ENCODE data around the gene ECE1. TPM values are rescaled to one million over a fixed set of nuclear protein-coding genes. Genes with fewer than 3 reads are reported as not detected.

Gene ECE1
- total RNA-seq, 1 experiment from 2014 or later, result 192 TPM

DNA sequence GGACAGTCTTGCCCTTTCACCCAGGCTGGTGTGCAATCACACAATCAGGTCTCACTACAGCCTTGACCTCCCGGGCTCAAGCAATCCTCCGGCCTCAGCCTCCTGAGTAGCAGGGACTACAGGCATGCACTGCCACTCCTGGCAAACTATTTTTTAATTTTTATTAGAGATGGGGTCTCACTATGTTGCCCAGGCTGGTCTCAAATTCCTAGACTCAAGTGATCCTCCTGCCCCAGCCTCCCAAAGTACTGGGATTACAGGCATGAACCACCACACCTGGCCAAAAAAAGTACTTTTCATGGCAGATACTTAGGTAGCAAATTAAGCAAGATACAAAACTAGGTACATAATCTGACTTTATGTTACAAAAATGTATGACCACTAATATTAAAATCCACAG lies 121.8 kb downstream of the ECE1 start:
- in situ Hi-C loops (cut with HindIII; ENCODE audit: low pct_unique_long_range_greater_than_20kb, low sequenced_read_pairs), result no loop called here
- no peaks in the 10 kb centered on the region for H3K27me3 ChIP-seq (ENCODE audit: control insufficient read depth, insufficient read depth, low read length)

More for the DNA sequence above, 121.8 kb downstream of the ECE1 start:
- Histone ChIP-seq H3K4me3 (ENCODE audit: low read depth in 2 of 2, low read length in 2 of 2) (no peak overlapping the region), H3K27ac (ENCODE audit: low read length) (no peak overlapping the region), H3K4me1 (ENCODE audit: control insufficient read depth, insufficient read depth, low read length) (peaks cover 7% of the 10 kb centered on the region; the same call in 1 of the 2 replicates), H3K9me3 (ENCODE audit: control insufficient read depth, insufficient read depth, low read depth, low read length) (no peaks in the 10 kb centered on the region), H3K36me3 (ENCODE audit: control insufficient read depth, insufficient read depth, low read length) (no peaks in the 10 kb centered on the region; the same call in 1 of the 2 replicates)
- TF ChIP-seq, protein P1, sequence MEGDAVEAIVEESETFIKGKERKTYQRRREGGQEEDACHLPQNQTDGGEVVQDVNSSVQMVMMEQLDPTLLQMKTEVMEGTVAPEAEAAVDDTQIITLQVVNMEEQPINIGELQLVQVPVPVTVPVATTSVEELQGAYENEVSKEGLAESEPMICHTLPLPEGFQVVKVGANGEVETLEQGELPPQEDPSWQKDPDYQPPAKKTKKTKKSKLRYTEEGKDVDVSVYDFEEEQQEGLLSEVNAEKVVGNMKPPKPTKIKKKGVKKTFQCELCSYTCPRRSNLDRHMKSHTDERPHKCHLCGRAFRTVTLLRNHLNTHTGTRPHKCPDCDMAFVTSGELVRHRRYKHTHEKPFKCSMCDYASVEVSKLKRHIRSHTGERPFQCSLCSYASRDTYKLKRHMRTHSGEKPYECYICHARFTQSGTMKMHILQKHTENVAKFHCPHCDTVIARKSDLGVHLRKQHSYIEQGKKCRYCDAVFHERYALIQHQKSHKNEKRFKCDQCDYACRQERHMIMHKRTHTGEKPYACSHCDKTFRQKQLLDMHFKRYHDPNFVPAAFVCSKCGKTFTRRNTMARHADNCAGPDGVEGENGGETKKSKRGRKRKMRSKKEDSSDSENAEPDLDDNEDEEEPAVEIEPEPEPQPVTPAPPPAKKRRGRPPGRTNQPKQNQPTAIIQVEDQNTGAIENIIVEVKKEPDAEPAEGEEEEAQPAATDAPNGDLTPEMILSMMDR (IDR thresholded peaks at IDR 0.05), result no peak
- TF ChIP-seq SIN3A (IDR thresholded peaks at IDR 0.05; ENCODE audit: borderline replicate concordance, insufficient read depth, low read depth, low read length), result no peak
- TF ChIP-seq TCF7L2 (IDR thresholded peaks at IDR 0.05; ENCODE audit: low read depth, low read length), result no peak
- no peak for TF ChIP-seq POLR2AphosphoS5 (IDR thresholded peaks at IDR 0.05; ENCODE audit: low read depth, low read length)
- TF ChIP-seq, protein P2, sequence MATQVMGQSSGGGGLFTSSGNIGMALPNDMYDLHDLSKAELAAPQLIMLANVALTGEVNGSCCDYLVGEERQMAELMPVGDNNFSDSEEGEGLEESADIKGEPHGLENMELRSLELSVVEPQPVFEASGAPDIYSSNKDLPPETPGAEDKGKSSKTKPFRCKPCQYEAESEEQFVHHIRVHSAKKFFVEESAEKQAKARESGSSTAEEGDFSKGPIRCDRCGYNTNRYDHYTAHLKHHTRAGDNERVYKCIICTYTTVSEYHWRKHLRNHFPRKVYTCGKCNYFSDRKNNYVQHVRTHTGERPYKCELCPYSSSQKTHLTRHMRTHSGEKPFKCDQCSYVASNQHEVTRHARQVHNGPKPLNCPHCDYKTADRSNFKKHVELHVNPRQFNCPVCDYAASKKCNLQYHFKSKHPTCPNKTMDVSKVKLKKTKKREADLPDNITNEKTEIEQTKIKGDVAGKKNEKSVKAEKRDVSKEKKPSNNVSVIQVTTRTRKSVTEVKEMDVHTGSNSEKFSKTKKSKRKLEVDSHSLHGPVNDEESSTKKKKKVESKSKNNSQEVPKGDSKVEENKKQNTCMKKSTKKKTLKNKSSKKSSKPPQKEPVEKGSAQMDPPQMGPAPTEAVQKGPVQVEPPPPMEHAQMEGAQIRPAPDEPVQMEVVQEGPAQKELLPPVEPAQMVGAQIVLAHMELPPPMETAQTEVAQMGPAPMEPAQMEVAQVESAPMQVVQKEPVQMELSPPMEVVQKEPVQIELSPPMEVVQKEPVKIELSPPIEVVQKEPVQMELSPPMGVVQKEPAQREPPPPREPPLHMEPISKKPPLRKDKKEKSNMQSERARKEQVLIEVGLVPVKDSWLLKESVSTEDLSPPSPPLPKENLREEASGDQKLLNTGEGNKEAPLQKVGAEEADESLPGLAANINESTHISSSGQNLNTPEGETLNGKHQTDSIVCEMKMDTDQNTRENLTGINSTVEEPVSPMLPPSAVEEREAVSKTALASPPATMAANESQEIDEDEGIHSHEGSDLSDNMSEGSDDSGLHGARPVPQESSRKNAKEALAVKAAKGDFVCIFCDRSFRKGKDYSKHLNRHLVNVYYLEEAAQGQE (IDR thresholded peaks at IDR 0.05; ENCODE audit: insufficient read depth in 1 of 2, low read depth in 2 of 2, low read length in 1 of 2), result no peak
- intact Hi-C loops (cut with micrococcal nuclease; ENCODE audit: unreplicated experiment), result no loop called here
- no peak for DNase-seq (ENCODE audit: low read depth, low spot score)
- ChIA-PET CTCF (no interaction called here), POLR2A (no interaction called here)
- no peak for ATAC-seq
- no TSS peak for BruUV-seq (replicated peaks)

Other genes starting within 250 kb of the ECE1 start
- gene EIF4G3, start 113.6 kb downstream of the ECE1 start, total RNA-seq (2021; ENCODE audit: unreplicated experiment), result 78.6 TPM
- 15.9 TPM for gene NBPF3, start 149.7 kb upstream of the ECE1 start, total RNA-seq (2021; ENCODE audit: unreplicated experiment)
- gene ALPL, start 219.0 kb upstream of the ECE1 start, total RNA-seq (2021; ENCODE audit: unreplicated experiment), result 0.82 TPM